Measurements from ENCODE around the gene HNRNPUL1.

Gene HNRNPUL1

GRCh38 chr19:41323023-41323422 lies 58.9 kb downstream of the HNRNPUL1 start:
- peaks cover 23% of the 10 kb centered on the region for H3K79me2 ChIP-seq (ENCODE audit: insufficient read depth, low read length)
- H3K4me3 ChIP-seq (ENCODE audit: low read length, poor library complexity, severe bottlenecking) = no peak overlapping the region
- H3K36me3 ChIP-seq (ENCODE audit: insufficient read depth, low read length) = peaks cover 33% of the 10 kb centered on the region; the same call in 1 of the 2 replicates
- no peak overlapping the region for H3K4me2 ChIP-seq (ENCODE audit: low read depth, low read length, poor library complexity, severe bottlenecking)
- peaks cover 7% of the 10 kb centered on the region for H3F3A ChIP-seq (ENCODE audit: low read depth)
- no peaks in the 10 kb centered on the region for H3K9me2 ChIP-seq (replicated peaks; ENCODE audit: low read depth, low read length)
- TF ChIP-seq EZH2phosphoT487 (IDR thresholded peaks at IDR 0.05; ENCODE audit: borderline replicate concordance) (no peak), CTCF (conservative IDR thresholded peaks at IDR 0.05; ENCODE audit: low read length) (no peak)
- H2AFZ ChIP-seq (ENCODE audit: low read length) = no peak overlapping the region
- peaks cover 3% of the 10 kb centered on the region for H4K20me1 ChIP-seq (ENCODE audit: insufficient read depth, low read length, poor library complexity, severe bottlenecking)
- H3K27me3 ChIP-seq (ENCODE audit: insufficient read depth, low read length, poor library complexity, severe bottlenecking) = no peaks in the 10 kb centered on the region
- H3K9me3 ChIP-seq (ENCODE audit: insufficient read depth, low read depth, low read length) = no peaks in the 10 kb centered on the region
- no peak overlapping the region for H3K9ac ChIP-seq (ENCODE audit: low read depth, low read length, poor library complexity, severe bottlenecking)
- peaks cover 36% of the 10 kb centered on the region for H3K4me1 ChIP-seq (ENCODE audit: insufficient read depth, low read length, poor library complexity, severe bottlenecking)

GRCh38 chr19:41323430-41324125 lies 59.4 kb downstream of the HNRNPUL1 start:
- TF ChIP-seq CTCF (conservative IDR thresholded peaks at IDR 0.05; ENCODE audit: low read length) (no peak), EZH2phosphoT487 (IDR thresholded peaks at IDR 0.05; ENCODE audit: borderline replicate concordance) (no peak)
- H3K9ac ChIP-seq (ENCODE audit: low read depth, low read length, poor library complexity, severe bottlenecking) = no peak overlapping the region
- H3K4me1 ChIP-seq (ENCODE audit: insufficient read depth, low read length, poor library complexity, severe bottlenecking) = peaks cover 41% of the 10 kb centered on the region
- H3K9me3 ChIP-seq (ENCODE audit: insufficient read depth, low read depth, low read length) = no peaks in the 10 kb centered on the region
- H2AFZ ChIP-seq (ENCODE audit: low read length) = no peak overlapping the region
- H4K20me1 ChIP-seq (ENCODE audit: insufficient read depth, low read length, poor library complexity, severe bottlenecking) = peaks cover 8% of the 10 kb centered on the region
- no peaks in the 10 kb centered on the region for H3K9me2 ChIP-seq (replicated peaks; ENCODE audit: low read depth, low read length)
- peaks cover 28% of the 10 kb centered on the region for H3K79me2 ChIP-seq (ENCODE audit: insufficient read depth, low read length)
- no peak overlapping the region for H3K4me2 ChIP-seq (ENCODE audit: low read depth, low read length, poor library complexity, severe bottlenecking)
- peaks cover 35% of the 10 kb centered on the region; the same call in 1 of the 2 replicates for H3K36me3 ChIP-seq (ENCODE audit: insufficient read depth, low read length)
- no peak overlapping the region for H3K4me3 ChIP-seq (ENCODE audit: low read length, poor library complexity, severe bottlenecking)
- no peaks in the 10 kb centered on the region for H3K27me3 ChIP-seq (ENCODE audit: insufficient read depth, low read length, poor library complexity, severe bottlenecking)
- peaks cover 9% of the 10 kb centered on the region for H3F3A ChIP-seq (ENCODE audit: low read depth)

GRCh38 chr19:41324231-41324702 lies 60.1 kb downstream of the HNRNPUL1 start:
- H3K4me1 ChIP-seq (ENCODE audit: insufficient read depth, low read length, poor library complexity, severe bottlenecking) = peaks cover 48% of the 10 kb centered on the region
- peaks cover 33% of the 10 kb centered on the region for H3K79me2 ChIP-seq (ENCODE audit: insufficient read depth, low read length)
- H3K9me3 ChIP-seq (ENCODE audit: insufficient read depth, low read depth, low read length) = no peaks in the 10 kb centered on the region
- TF ChIP-seq CTCF (conservative IDR thresholded peaks at IDR 0.05; ENCODE audit: low read length) = no peak
- no peak for TF ChIP-seq EZH2phosphoT487 (IDR thresholded peaks at IDR 0.05; ENCODE audit: borderline replicate concordance)
- H3K4me2 ChIP-seq (ENCODE audit: low read depth, low read length, poor library complexity, severe bottlenecking) = no peak overlapping the region
- no peaks in the 10 kb centered on the region for H3K27me3 ChIP-seq (ENCODE audit: insufficient read depth, low read length, poor library complexity, severe bottlenecking)
- no peaks in the 10 kb centered on the region for H3K9me2 ChIP-seq (replicated peaks; ENCODE audit: low read depth, low read length)
- H3K9ac ChIP-seq (ENCODE audit: low read depth, low read length, poor library complexity, severe bottlenecking) = no peak overlapping the region
- peaks cover 34% of the 10 kb centered on the region; the same call in 1 of the 2 replicates for H3K36me3 ChIP-seq (ENCODE audit: insufficient read depth, low read length)
- peaks cover 9% of the 10 kb centered on the region for H3F3A ChIP-seq (ENCODE audit: low read depth)
- no peak overlapping the region for H2AFZ ChIP-seq (ENCODE audit: low read length)
- peaks cover 14% of the 10 kb centered on the region for H4K20me1 ChIP-seq (ENCODE audit: insufficient read depth, low read length, poor library complexity, severe bottlenecking)
- H3K4me3 ChIP-seq (ENCODE audit: low read length, poor library complexity, severe bottlenecking) = no peak overlapping the region

All from Loucy (cell line).